Loucy (cell line): ENCODE results near the gene NAB2.

Experiments
- H2AFZ ChIP-seq: fragments of 200-600 bp; sonication (generic); 2 replicates; pipeline ENCODE4 v1.6.0; 2016; ENCODE audit warnings: antibody characterized with exemption, mild to moderate bottlenecking, low read length, moderate library complexity
- H3F3A ChIP-seq: fragments of 200-600 bp; 2 replicates; pipeline ENCODE4 v1.6.0; 2016; ENCODE audit warnings: antibody characterized with exemption, low read depth, mild to moderate bottlenecking
- H3K27me3 ChIP-seq: fragments of 200-600 bp; sonication (generic); 2 replicates; pipeline ENCODE4 v1.6.1; 2014; ENCODE audit warnings: low read length, mild to moderate bottlenecking; ENCODE audit not compliant: insufficient read depth, poor library complexity, severe bottlenecking
- H3K36me3 ChIP-seq: fragments of 200-600 bp; sonication (generic); 2 replicates; pipeline ENCODE4 v1.6.1; 2016; ENCODE audit warnings: low read length; ENCODE audit not compliant: insufficient read depth
- H3K4me1 ChIP-seq: fragments of 200-600 bp; sonication (generic); 2 replicates; pipeline ENCODE4 v1.5.1; 2014; ENCODE audit warnings: low read length, mild to moderate bottlenecking; ENCODE audit not compliant: insufficient read depth, poor library complexity, severe bottlenecking
- H3K4me2 ChIP-seq: fragments of 200-600 bp; sonication (generic); 2 replicates; pipeline ENCODE4 v1.6.0; 2014; ENCODE audit warnings: antibody characterized with exemption, low read length, low read depth, mild to moderate bottlenecking; ENCODE audit not compliant: poor library complexity, severe bottlenecking
- H3K4me3 ChIP-seq: fragments of 200-600 bp; sonication (generic); 2 replicates; pipeline ENCODE4 v1.5.1; 2014; ENCODE audit warnings: low read length, mild to moderate bottlenecking, mixed read lengths; ENCODE audit not compliant: poor library complexity, severe bottlenecking
- H3K79me2 ChIP-seq: fragments of 200-600 bp; sonication (generic); 2 replicates; pipeline ENCODE4 v1.6.1; 2014; ENCODE audit warnings: low read length; ENCODE audit not compliant: insufficient read depth
- H3K9ac ChIP-seq: fragments of 200-600 bp; sonication (generic); 2 replicates; pipeline ENCODE4 v1.6.0; 2014; ENCODE audit warnings: mild to moderate bottlenecking, low read depth, low read length, moderate library complexity; ENCODE audit not compliant: poor library complexity, severe bottlenecking
- H3K9me2 ChIP-seq: fragments of 200-600 bp; sonication (generic); replicated peaks from 2 replicates; pipeline ENCODE4 v1.6.1; 2016; ENCODE audit warnings: low read depth, low read length, mixed read lengths
- H3K9me3 ChIP-seq: fragments of 200-600 bp; sonication (generic); 2 replicates; pipeline ENCODE4 v1.6.1; 2014; ENCODE audit warnings: mild to moderate bottlenecking, antibody characterized with exemption, low read length, low read depth; ENCODE audit not compliant: insufficient read depth
- H4K20me1 ChIP-seq: fragments of 200-600 bp; sonication (generic); 2 replicates; pipeline ENCODE4 v1.6.0; 2014; ENCODE audit warnings: antibody characterized with exemption, low read length, mild to moderate bottlenecking; ENCODE audit not compliant: insufficient read depth, poor library complexity, severe bottlenecking
- EZH2phosphoT487 ChIP-seq: fragments of 200-600 bp; IDR thresholded peaks from 2 replicates; pipeline ENCODE4 v1.6.1; 2018; ENCODE audit warnings: antibody characterized with exemption, mild to moderate bottlenecking, moderate library complexity, borderline replicate concordance
- TF ChIP-seq, protein P1 (sequence below): fragments of 200-600 bp; sonication (generic); conservative IDR thresholded peaks from 2 replicates; pipeline ENCODE4 v1.5.1; 2014; ENCODE audit warnings: mild to moderate bottlenecking, antibody characterized with exemption, low read length

NAB2 gene

GRCh38 chr12:57048423-57049118, 40.3 kb upstream of the NAB2 start:
- H3K9me2 ChIP-seq = no peaks in the 10 kb centered on the region
- H2AFZ ChIP-seq = no peak overlapping the region
- TF ChIP-seq EZH2phosphoT487 = no peak
- TF ChIP-seq, protein P1, sequence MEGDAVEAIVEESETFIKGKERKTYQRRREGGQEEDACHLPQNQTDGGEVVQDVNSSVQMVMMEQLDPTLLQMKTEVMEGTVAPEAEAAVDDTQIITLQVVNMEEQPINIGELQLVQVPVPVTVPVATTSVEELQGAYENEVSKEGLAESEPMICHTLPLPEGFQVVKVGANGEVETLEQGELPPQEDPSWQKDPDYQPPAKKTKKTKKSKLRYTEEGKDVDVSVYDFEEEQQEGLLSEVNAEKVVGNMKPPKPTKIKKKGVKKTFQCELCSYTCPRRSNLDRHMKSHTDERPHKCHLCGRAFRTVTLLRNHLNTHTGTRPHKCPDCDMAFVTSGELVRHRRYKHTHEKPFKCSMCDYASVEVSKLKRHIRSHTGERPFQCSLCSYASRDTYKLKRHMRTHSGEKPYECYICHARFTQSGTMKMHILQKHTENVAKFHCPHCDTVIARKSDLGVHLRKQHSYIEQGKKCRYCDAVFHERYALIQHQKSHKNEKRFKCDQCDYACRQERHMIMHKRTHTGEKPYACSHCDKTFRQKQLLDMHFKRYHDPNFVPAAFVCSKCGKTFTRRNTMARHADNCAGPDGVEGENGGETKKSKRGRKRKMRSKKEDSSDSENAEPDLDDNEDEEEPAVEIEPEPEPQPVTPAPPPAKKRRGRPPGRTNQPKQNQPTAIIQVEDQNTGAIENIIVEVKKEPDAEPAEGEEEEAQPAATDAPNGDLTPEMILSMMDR = no peak; the same call in 1 of the 2 replicates
- no peaks in the 10 kb centered on the region for H3F3A ChIP-seq
- H3K4me1 ChIP-seq = peaks cover 25% of the 10 kb centered on the region
- H3K36me3 ChIP-seq = no peaks in the 10 kb centered on the region
- peak overlapping the region; percentile 7 for H3K4me3 ChIP-seq
- peak overlapping the region; percentile 17 for H3K9ac ChIP-seq
- no peaks in the 10 kb centered on the region for H3K27me3 ChIP-seq
- H4K20me1 ChIP-seq = no peaks in the 10 kb centered on the region
- no peaks in the 10 kb centered on the region for H3K79me2 ChIP-seq
- H3K4me2 ChIP-seq = peak overlapping the region; percentile 51
- no peaks in the 10 kb centered on the region for H3K9me3 ChIP-seq

DNA sequence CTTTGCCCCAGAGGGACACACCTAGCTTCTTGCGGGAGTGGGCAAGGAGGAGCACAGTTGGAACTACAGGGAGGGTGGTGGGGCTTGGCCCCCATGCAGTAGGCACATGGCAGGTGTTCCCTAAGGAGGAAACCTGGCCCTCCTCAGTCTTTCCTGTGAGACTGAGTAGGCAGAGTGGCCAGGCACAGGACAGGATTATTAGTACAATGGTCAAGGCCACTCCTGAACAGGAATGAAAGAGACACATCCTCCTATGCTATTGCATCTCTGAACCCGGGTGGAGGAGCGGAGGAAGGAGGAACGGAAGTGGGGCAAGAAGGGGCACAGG, 39.8 kb upstream of the NAB2 start:
- Histone ChIP-seq H2AFZ (no peak overlapping the region), H3K9me2 (no peaks in the 10 kb centered on the region), H3F3A (no peaks in the 10 kb centered on the region), H3K9ac (no peak overlapping the region), H3K36me3 (no peaks in the 10 kb centered on the region), H3K4me1 (peaks cover 26% of the 10 kb centered on the region), H3K79me2 (no peaks in the 10 kb centered on the region), H3K9me3 (no peaks in the 10 kb centered on the region), H3K4me3 (no peak overlapping the region), H3K27me3 (no peaks in the 10 kb centered on the region), H3K4me2 (peak overlapping the region; percentile 51), H4K20me1 (no peaks in the 10 kb centered on the region)
- TF ChIP-seq, protein P1 = no peak
- no peak for TF ChIP-seq EZH2phosphoT487

GRCh38 chr12:57049890-57050289, 39.0 kb upstream of the NAB2 start, which contains the start of gene MYO1A:
Gene MYO1A (minus strand): TSS chr12:57050129. CDS start chr12:57048323, 1,806 bp downstream.
- Histone ChIP-seq H3K4me3 (no peak within 1 kb of the TSS), H3K79me2 (no peaks in the 10 kb centered on the region), H3K27me3 (no peaks in the 10 kb centered on the region), H4K20me1 (no peaks in the 10 kb centered on the region), H3K9me2 (no peaks in the 10 kb centered on the region), H3F3A (no peaks in the 10 kb centered on the region), H3K9ac (no peak within 1 kb of the TSS), H3K4me2 (peak within 1 kb of the TSS; percentile 51), H3K36me3 (no peaks in the 10 kb centered on the region), H2AFZ (no peak within 1 kb of the TSS), H3K9me3 (no peaks in the 10 kb centered on the region), H3K4me1 (peaks cover 29% of the 10 kb centered on the region)
- TF ChIP-seq EZH2phosphoT487 = no peak
- TF ChIP-seq, protein P1 = no peak
